HEK293 (cell line): ENCODE data around the gene ELAPOR2.

Experiments
- HOXC10 ChIP-seq: sonication (generic); formaldehyde crosslinking; IDR thresholded peaks from 2 replicates; pipeline ENCODE4 v1.8.1; 2023; ENCODE audit warnings: mild to moderate bottlenecking, missing genetic modification reagents
- MZF1 ChIP-seq: fragments of 450-650 bp; formaldehyde crosslinking; IDR thresholded peaks from 2 replicates; pipeline ENCODE4 v1.5.1; 2017; ENCODE audit warnings: missing biosample characterization, missing genetic modification characterization, borderline replicate concordance
- RBAK ChIP-seq: fragments of 450-650 bp; formaldehyde crosslinking; IDR thresholded peaks from 2 replicates; pipeline ENCODE4 v1.5.1; 2016; ENCODE audit warnings: missing biosample characterization, missing genetic modification characterization
- SCRT1 ChIP-seq: fragments of 450-650 bp; formaldehyde crosslinking; IDR thresholded peaks from 2 replicates; pipeline ENCODE4 v1.5.1; 2016; ENCODE audit warnings: missing biosample characterization, missing genetic modification characterization, borderline replicate concordance
- SP2 ChIP-seq: fragments of 450-650 bp; formaldehyde crosslinking; IDR thresholded peaks from 2 replicates; pipeline ENCODE4 v1.5.1; 2016; ENCODE audit warnings: missing biosample characterization, missing genetic modification characterization
- YY2 ChIP-seq: fragments of 450-650 bp; formaldehyde crosslinking; IDR thresholded peaks from 2 replicates; pipeline ENCODE4 v1.5.1; 2016; ENCODE audit warnings: missing biosample characterization, missing genetic modification characterization
- ZBTB20 ChIP-seq: fragments of 450-650 bp; formaldehyde crosslinking; IDR thresholded peaks from 2 replicates; pipeline ENCODE4 v1.5.1; 2016; ENCODE audit warnings: missing biosample characterization, missing genetic modification characterization
- ZBTB7A ChIP-seq: fragments of 450-650 bp; formaldehyde crosslinking; IDR thresholded peaks from 2 replicates; pipeline ENCODE4 v1.5.1; 2016; ENCODE audit warnings: low read depth, missing biosample characterization, missing genetic modification characterization
- ZFP69B ChIP-seq: fragments of 450-650 bp; formaldehyde crosslinking; IDR thresholded peaks from 2 replicates; pipeline ENCODE4 v1.5.1; 2016; ENCODE audit warnings: missing biosample characterization, missing genetic modification characterization
- ZNF146 ChIP-seq: fragments of 450-650 bp; formaldehyde crosslinking; IDR thresholded peaks from 2 replicates; pipeline ENCODE4 v1.5.1; 2016; ENCODE audit warnings: missing biosample characterization, missing genetic modification characterization
- ZNF157 ChIP-seq: fragments of 450-650 bp; formaldehyde crosslinking; IDR thresholded peaks from 2 replicates; pipeline ENCODE4 v1.5.1; 2016; ENCODE audit warnings: missing biosample characterization, missing genetic modification characterization
- ZNF24 ChIP-seq: fragments of 450-650 bp; formaldehyde crosslinking; IDR thresholded peaks from 2 replicates; pipeline ENCODE4 v1.5.1; 2016; ENCODE audit warnings: missing biosample characterization, missing genetic modification characterization
- ZNF311 ChIP-seq: fragments of 450-650 bp; formaldehyde crosslinking; IDR thresholded peaks from 2 replicates; pipeline ENCODE4 v1.5.1; 2017; ENCODE audit warnings: missing biosample characterization, missing genetic modification characterization, borderline replicate concordance
- ZNF350 ChIP-seq: fragments of 450-650 bp; formaldehyde crosslinking; IDR thresholded peaks from 2 replicates; pipeline ENCODE4 v1.5.0; 2017; ENCODE audit warnings: missing biosample characterization, mild to moderate bottlenecking, missing genetic modification characterization
- ZNF423 ChIP-seq: fragments of 450-650 bp; formaldehyde crosslinking; IDR thresholded peaks from 2 replicates; pipeline ENCODE4 v1.5.1; 2016; ENCODE audit warnings: missing biosample characterization, missing genetic modification characterization
- ZNF426 ChIP-seq: fragments of 450-650 bp; formaldehyde crosslinking; IDR thresholded peaks from 2 replicates; pipeline ENCODE4 v1.5.1; 2017; ENCODE audit warnings: missing biosample characterization, missing genetic modification characterization, mild to moderate bottlenecking, inconsistent platforms, moderate library complexity
- ZNF529 ChIP-seq: fragments of 450-650 bp; formaldehyde crosslinking; IDR thresholded peaks from 2 replicates; pipeline ENCODE4 v1.5.1; 2017; ENCODE audit warnings: missing genetic modification characterization, missing biosample characterization; ENCODE audit not compliant: insufficient replicate concordance
- ZNF555 ChIP-seq: fragments of 450-650 bp; formaldehyde crosslinking; conservative IDR thresholded peaks from 2 replicates; pipeline ENCODE4 v1.5.1; 2017; ENCODE audit warnings: missing biosample characterization, mild to moderate bottlenecking, missing genetic modification characterization, inconsistent platforms
- ZNF677 ChIP-seq: fragments of 450-650 bp; IDR thresholded peaks from 2 replicates; pipeline ENCODE4 v1.5.0; 2018; ENCODE audit warnings: missing biosample characterization, mild to moderate bottlenecking, missing genetic modification characterization, moderate library complexity
- ZNF843 ChIP-seq: fragments of 450-650 bp; formaldehyde crosslinking; IDR thresholded peaks from 2 replicates; pipeline ENCODE4 v1.5.1; 2016; ENCODE audit warnings: missing biosample characterization, missing genetic modification characterization
- ZSCAN23 ChIP-seq: fragments of 450-650 bp; formaldehyde crosslinking; IDR thresholded peaks from 2 replicates; pipeline ENCODE4 v1.5.1; 2016; ENCODE audit warnings: missing biosample characterization, missing genetic modification characterization
- TF ChIP-seq, protein P1 (sequence below): fragments of 450-650 bp; formaldehyde crosslinking; conservative IDR thresholded peaks from 2 replicates; pipeline ENCODE4 v1.5.1; 2016; ENCODE audit warnings: low read depth, missing biosample characterization, missing genetic modification characterization
- TF ChIP-seq, protein P2 (sequence below): sonication (generic); formaldehyde crosslinking; IDR thresholded peaks from 2 replicates; pipeline ENCODE4 v1.8.1; 2022; ENCODE audit warnings: mild to moderate bottlenecking, moderate library complexity, missing genetic modification reagents
- TF ChIP-seq, protein P3 (sequence below): fragments of 450-650 bp; formaldehyde crosslinking; IDR thresholded peaks from 2 replicates; pipeline ENCODE4 v1.5.1; 2017; ENCODE audit warnings: missing biosample characterization, missing genetic modification characterization
- TF ChIP-seq, protein P4 (sequence below): fragments of 450-650 bp; formaldehyde crosslinking; conservative IDR thresholded peaks from 2 replicates; pipeline ENCODE4 v1.5.1; 2016; ENCODE audit warnings: low read depth, missing biosample characterization, missing genetic modification characterization
- TF ChIP-seq, protein P5 (sequence below): fragments of 450-650 bp; formaldehyde crosslinking; IDR thresholded peaks from 2 replicates; pipeline ENCODE4 v1.5.1; 2016; ENCODE audit warnings: missing biosample characterization, missing genetic modification characterization

ELAPOR2 gene

DNA sequence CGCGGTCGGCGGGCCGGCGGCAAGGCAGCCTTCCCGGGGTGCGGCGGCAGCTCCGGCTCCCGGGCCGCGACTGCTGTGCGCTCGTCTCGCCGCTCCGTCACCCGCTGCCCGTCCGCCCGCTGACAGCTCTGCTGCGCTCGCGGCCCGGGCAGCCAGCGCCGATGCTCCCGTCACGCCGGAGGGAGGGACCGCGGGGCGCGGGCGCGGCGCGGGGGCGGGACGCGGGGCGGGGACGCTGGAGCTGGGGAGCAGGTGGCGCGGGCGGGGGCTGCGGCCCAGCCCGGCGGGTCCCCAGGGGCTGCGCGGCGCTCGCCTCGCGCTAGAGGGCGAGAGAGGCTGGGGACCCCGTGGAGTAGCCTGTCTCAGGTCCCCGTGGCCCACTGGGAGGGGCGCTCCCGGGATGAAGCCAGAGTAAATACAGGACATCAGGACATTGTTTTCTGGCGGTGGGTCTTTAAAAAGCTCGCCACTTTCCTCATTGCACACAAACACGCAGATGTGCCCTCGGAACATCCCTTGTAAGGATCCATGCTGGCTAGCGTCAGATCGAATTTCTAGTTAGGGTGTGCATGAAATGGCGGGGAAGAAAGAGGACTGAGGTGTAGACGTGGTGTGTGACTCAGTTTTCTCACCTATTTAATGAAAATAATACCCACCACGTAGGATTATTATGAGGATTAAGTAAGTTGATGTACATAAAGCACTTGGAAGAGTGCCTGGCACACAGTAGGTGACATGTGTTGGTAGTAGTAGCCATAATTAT lies at the start of gene ELAPOR2 (continued):
- TF ChIP-seq YY2 = no peak
- 0 out of 2 replicates have a peak, but pooled peaks have one; percentile 26 for TF ChIP-seq ZNF843 (tag by site-specific recombination)
- TF ChIP-seq ZNF311 (tag by site-specific recombination) = no peak
- TF ChIP-seq ZNF555 (tag by site-specific recombination) = no peak
- TF ChIP-seq SCRT1 (tag by site-specific recombination) = no peak
- TF ChIP-seq ZSCAN23 (tag by site-specific recombination) = no peak
- no peak for TF ChIP-seq RBAK (tag by site-specific recombination)
- no peak for TF ChIP-seq ZBTB7A (tag by site-specific recombination)
- no peak for TF ChIP-seq ZNF426
- TF ChIP-seq, protein P1, sequence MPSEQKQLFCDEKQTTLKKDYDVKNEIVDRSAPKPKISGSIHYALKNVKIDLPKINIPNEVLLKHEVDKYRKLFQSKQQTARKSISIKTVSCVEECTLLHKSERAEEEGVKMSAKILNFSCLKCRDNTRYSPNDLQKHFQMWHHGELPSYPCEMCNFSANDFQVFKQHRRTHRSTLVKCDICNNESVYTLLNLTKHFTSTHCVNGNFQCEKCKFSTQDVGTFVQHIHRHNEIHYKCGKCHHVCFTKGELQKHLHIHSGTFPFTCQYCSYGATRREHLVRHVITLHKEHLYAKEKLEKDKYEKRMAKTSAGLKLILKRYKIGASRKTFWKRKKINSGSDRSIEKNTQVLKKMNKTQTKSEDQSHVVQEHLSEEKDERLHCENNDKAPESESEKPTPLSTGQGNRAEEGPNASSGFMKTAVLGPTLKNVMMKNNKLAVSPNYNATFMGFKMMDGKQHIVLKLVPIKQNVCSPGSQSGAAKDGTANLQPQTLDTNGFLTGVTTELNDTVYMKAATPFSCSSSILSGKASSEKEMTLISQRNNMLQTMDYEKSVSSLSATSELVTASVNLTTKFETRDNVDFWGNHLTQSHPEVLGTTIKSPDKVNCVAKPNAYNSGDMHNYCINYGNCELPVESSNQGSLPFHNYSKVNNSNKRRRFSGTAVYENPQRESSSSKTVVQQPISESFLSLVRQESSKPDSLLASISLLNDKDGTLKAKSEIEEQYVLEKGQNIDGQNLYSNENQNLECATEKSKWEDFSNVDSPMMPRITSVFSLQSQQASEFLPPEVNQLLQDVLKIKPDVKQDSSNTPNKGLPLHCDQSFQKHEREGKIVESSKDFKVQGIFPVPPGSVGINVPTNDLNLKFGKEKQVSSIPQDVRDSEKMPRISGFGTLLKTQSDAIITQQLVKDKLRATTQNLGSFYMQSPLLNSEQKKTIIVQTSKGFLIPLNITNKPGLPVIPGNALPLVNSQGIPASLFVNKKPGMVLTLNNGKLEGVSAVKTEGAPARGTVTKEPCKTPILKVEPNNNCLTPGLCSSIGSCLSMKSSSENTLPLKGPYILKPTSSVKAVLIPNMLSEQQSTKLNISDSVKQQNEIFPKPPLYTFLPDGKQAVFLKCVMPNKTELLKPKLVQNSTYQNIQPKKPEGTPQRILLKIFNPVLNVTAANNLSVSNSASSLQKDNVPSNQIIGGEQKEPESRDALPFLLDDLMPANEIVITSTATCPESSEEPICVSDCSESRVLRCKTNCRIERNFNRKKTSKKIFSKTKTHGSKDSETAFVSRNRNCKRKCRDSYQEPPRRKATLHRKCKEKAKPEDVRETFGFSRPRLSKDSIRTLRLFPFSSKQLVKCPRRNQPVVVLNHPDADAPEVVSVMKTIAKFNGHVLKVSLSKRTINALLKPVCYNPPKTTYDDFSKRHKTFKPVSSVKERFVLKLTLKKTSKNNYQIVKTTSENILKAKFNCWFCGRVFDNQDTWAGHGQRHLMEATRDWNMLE (tag by site-specific recombination) = 0 out of 2 replicates have a peak, but pooled peaks have one; percentile 22
- TF ChIP-seq, protein P2, sequence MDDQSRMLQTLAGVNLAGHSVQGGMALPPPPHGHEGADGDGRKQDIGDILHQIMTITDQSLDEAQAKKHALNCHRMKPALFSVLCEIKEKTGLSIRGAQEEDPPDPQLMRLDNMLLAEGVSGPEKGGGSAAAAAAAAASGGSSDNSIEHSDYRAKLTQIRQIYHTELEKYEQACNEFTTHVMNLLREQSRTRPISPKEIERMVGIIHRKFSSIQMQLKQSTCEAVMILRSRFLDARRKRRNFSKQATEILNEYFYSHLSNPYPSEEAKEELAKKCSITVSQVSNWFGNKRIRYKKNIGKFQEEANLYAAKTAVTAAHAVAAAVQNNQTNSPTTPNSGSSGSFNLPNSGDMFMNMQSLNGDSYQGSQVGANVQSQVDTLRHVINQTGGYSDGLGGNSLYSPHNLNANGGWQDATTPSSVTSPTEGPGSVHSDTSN (CRISPR knock-in tag) = peak; percentile 93; the same call in 1 of the 2 replicates
- no peak for TF ChIP-seq ZNF423 (tag by site-specific recombination)
- no peak for TF ChIP-seq HOXC10 (CRISPR knock-in tag)
- no peak for TF ChIP-seq ZNF157 (tag by site-specific recombination)
- TF ChIP-seq ZNF350 (tag by site-specific recombination) = no peak
- TF ChIP-seq ZNF24 (tag by site-specific recombination) = no peak
- TF ChIP-seq, protein P3, sequence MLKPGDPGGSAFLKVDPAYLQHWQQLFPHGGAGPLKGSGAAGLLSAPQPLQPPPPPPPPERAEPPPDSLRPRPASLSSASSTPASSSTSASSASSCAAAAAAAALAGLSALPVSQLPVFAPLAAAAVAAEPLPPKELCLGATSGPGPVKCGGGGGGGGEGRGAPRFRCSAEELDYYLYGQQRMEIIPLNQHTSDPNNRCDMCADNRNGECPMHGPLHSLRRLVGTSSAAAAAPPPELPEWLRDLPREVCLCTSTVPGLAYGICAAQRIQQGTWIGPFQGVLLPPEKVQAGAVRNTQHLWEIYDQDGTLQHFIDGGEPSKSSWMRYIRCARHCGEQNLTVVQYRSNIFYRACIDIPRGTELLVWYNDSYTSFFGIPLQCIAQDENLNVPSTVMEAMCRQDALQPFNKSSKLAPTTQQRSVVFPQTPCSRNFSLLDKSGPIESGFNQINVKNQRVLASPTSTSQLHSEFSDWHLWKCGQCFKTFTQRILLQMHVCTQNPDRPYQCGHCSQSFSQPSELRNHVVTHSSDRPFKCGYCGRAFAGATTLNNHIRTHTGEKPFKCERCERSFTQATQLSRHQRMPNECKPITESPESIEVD (tag by site-specific recombination) = no peak
- TF ChIP-seq ZNF529 (tag by site-specific recombination) = no peak
- TF ChIP-seq, protein P4, sequence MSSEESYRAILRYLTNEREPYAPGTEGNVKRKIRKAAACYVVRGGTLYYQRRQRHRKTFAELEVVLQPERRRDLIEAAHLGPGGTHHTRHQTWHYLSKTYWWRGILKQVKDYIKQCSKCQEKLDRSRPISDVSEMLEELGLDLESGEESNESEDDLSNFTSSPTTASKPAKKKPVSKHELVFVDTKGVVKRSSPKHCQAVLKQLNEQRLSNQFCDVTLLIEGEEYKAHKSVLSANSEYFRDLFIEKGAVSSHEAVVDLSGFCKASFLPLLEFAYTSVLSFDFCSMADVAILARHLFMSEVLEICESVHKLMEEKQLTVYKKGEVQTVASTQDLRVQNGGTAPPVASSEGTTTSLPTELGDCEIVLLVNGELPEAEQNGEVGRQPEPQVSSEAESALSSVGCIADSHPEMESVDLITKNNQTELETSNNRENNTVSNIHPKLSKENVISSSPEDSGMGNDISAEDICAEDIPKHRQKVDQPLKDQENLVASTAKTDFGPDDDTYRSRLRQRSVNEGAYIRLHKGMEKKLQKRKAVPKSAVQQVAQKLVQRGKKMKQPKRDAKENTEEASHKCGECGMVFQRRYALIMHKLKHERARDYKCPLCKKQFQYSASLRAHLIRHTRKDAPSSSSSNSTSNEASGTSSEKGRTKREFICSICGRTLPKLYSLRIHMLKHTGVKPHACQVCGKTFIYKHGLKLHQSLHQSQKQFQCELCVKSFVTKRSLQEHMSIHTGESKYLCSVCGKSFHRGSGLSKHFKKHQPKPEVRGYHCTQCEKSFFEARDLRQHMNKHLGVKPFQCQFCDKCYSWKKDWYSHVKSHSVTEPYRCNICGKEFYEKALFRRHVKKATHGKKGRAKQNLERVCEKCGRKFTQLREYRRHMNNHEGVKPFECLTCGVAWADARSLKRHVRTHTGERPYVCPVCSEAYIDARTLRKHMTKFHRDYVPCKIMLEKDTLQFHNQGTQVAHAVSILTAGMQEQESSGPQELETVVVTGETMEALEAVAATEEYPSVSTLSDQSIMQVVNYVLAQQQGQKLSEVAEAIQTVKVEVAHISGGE (tag by site-specific recombination) = 0 out of 2 replicates have a peak, but pooled peaks have one; percentile 14
- TF ChIP-seq ZNF146 (tag by site-specific recombination) = no peak
- 0 out of 2 replicates have a peak, but pooled peaks have one; percentile 41 for TF ChIP-seq ZBTB20 (tag by site-specific recombination)
- TF ChIP-seq ZNF677 (tag by site-specific recombination) = no peak
- no peak for TF ChIP-seq ZFP69B (tag by site-specific recombination)
- no peak for TF ChIP-seq MZF1 (tag by site-specific recombination)
- TF ChIP-seq SP2 (tag by site-specific recombination) = no peak
- TF ChIP-seq, protein P5, sequence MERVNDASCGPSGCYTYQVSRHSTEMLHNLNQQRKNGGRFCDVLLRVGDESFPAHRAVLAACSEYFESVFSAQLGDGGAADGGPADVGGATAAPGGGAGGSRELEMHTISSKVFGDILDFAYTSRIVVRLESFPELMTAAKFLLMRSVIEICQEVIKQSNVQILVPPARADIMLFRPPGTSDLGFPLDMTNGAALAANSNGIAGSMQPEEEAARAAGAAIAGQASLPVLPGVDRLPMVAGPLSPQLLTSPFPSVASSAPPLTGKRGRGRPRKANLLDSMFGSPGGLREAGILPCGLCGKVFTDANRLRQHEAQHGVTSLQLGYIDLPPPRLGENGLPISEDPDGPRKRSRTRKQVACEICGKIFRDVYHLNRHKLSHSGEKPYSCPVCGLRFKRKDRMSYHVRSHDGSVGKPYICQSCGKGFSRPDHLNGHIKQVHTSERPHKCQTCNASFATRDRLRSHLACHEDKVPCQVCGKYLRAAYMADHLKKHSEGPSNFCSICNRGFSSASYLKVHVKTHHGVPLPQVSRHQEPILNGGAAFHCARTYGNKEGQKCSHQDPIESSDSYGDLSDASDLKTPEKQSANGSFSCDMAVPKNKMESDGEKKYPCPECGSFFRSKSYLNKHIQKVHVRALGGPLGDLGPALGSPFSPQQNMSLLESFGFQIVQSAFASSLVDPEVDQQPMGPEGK (tag by site-specific recombination) = peak; percentile 59
